NT2/D1 (cell line): ENCODE measurements around the gene SMG6.

Experiments
- SUZ12 ChIP-seq: IDR thresholded peaks from 2 replicates; pipeline ENCODE4 v1.6.1; 2011; ENCODE audit not compliant: insufficient read length, insufficient read depth; ENCODE audit errors: extremely low read depth
- ZNF274 ChIP-seq: IDR thresholded peaks from 2 replicates; pipeline ENCODE4 v1.6.1; 2011; ENCODE audit warnings: mild to moderate bottlenecking, low read depth, low read length

DNA sequence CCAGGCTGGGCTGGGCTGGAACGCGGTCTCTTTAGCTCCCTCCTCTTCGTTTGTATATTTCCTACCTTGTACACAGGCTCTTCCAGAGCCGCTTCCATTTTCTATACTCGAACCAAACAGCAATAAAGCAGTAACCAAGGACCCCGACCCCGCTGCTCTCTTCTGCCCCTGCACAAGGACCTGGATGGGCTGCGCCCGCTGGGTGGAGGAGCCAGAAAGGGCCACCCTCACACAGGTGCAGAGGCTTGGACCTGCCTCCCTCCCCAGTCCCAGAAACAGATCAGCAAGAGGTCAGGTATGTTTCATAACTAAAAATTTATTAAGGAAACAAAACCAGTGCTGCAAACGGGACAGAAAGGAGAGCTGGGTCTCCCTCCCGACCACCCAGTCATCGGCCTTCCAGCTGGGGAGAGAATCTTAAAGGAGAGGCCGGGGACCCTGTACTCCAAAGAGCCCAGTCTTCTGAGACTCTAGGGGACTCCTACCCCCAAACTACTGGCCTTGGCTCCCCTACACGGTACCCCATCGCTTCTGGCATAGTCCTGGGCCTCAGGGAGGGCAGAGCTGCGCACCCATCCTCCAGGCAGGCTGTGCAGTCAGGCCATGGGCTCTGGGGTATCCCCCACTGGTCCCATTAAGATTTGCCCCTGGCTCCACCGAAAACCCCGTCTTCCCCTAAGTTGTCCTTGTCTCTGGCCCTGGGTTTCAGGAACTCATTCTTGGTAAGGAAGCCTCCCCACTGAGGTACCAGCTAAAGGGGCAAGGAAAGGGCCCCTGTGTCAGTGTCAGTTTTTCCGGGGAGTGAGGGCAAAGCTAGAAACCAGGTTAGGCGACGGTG lies 243.8 kb downstream of the SMG6 start:
- TF ChIP-seq ZNF274: no peak
- no peak for TF ChIP-seq SUZ12
